Stimulated activated CD4-positive, alpha-beta T cell treated with anti-CD3 and anti-CD28 coated beads, Interleukin-12 subunit alpha, Interleukin-12 subunit beta, amount 100 ng/mL, for 4 hours (primary cell): ENCODE data around the gene BTN3A1.
"Not testable (repeated sequence)": the region's sequence is repeated elsewhere in the genome, so short reads cannot be mapped to it uniquely, and the experiment has no call there.

Experiments used
- DNase-seq: peaks from one replicate; pipeline ENCODE4 v3.0.0-alpha.2; 2020

Gene BTN3A1

GRCh38 chr6:26415791-26416190 is 13.7 kb downstream of the BTN3A1 start:
- DNase-seq, result no peak

- DNase-seq, result no peak
These were observed 14.2 kb downstream of the BTN3A1 start for GRCh38 chr6:26416288-26416687.

DNA sequence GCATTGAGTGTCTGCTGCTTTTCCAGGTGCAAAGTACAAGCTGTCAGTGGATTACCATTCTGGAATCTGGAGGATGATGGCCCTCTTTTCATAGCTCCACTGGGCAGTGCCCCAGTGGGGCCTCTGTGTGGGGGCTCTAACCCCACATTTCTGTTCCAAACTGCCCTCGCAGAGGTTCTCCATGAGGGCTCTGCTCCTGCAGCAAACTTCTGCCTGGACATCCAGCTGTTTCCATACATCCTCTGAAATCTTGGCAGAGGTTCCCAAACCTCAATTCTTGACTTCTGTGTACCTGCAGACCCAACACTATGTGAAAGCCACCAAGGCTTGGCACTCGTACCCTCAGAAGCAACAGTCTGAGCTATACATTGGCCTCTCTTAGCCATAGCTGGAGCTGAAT is 16.0 kb downstream of the BTN3A1 start:
- DNase-seq, result not testable (repeated sequence)

GRCh38 chr6:26418795-26419194 is 16.7 kb downstream of the BTN3A1 start:
- DNase-seq, result not testable (repeated sequence)

DNA sequence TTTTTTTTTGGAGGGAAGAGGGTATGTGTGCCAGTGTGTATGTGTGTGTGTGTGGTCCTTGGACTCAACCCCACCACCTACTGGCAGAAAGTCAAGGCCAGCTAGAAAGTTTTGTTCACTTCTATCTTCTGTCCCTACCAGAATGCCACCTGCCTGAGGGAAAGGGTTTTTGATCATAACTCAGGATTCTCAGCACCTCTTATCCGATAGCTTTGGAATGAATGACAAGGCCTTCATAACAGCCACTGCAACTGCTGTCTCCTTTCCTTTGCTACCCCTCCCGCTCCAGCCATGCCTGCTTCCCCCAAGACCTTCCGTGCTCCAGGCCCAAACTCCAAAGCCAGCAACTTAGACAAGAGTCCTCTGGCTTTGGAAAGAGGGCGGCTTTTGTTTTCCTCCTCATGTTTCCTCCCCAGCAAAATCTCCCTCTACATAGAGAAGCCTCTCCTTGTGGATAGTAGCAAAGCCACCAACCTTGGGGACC is 18.7 kb downstream of the BTN3A1 start:
- DNase-seq, result peak; percentile 12

DNA sequence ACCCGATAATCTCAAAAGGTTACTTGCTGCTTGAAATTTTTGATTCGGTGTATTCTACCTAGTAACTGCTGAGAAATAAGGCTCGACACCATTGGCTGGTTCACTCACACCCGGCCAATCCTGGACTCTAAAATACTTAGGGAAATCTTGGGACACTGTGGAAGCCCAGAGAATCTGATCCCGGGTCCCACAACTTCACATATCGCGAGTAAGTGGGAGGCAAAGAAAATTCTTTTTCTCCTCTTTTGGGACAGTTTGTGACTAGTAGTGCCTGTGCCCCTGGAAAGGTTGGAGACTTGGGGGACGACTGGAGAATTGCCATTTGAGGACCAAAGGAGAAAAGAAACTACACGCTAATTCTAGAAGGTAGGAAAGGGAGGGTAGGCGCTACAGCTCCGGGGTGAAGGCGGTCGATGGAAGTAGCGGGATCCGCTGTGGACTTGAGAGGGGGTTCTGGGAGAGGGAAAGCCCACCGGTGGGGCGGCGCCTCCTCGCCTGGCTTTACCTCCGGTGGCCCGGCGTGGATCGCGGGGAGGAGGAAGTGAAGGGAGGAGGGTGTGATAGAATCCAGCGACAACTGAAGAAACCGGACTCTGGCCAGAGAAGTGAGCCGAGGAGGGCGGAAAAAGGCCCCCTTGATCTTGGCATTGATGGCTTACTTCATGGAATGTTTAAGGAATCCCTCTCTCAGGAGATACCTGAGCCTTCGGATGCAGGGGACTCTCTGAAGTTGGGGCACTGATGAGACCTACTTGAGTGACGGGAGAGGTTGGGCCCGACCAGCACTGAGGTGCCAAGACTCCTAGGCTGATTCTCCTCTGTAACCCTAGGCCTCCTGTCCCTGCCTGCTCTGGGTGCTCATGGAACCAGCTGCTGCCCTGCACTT is 19.4 kb downstream of the BTN3A1 start:
- DNase-seq, result peak; percentile 22

GRCh38 chr6:26422329-26422728 is 20.3 kb downstream of the BTN3A1 start:
- DNase-seq, result no peak

DNA sequence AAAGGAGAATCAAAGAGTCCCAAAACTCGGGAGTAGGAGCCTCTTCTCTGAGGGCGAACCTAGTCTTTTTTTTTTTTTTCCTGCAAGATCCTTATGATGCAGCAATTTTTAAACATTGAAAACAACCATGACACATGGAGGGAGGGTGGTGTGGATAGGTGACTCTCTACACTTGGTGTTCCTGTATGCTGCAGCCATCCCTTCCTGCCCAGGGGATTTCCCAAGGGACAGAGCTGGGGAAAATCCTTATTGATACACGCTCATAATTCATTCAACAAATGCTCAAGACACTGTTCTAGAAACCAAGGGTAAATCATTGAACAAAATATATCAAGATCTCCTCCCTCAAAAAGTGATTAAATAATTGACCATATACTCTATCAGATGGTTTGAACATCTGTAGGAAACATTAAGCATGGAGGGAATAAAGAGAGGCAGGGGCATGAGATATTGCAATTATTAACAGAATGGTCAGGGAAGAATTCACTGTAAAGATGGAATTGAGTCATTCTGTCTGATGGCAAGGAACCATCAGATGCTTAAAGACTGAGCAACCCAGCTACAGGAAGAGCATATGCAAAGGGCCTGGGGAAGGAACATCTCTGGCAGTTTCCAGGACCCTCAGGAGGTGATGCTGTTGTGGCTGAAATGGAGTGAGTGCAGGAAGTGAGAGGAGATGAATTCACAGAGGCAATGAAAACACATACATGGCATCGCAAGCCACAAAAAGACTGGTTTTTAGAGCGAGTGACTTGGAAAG is 24.8 kb downstream of the BTN3A1 start:
- DNase-seq, result no peak

- no peak for DNase-seq
These were observed 25.4 kb downstream of the BTN3A1 start for GRCh38 chr6:26427451-26427809.

- DNase-seq, result no peak
These were observed 26.1 kb downstream of the BTN3A1 start for GRCh38 chr6:26428206-26428605.

- no peak for DNase-seq
These were observed 28.7 kb downstream of the BTN3A1 start for GRCh38 chr6:26430787-26431186.

DNA sequence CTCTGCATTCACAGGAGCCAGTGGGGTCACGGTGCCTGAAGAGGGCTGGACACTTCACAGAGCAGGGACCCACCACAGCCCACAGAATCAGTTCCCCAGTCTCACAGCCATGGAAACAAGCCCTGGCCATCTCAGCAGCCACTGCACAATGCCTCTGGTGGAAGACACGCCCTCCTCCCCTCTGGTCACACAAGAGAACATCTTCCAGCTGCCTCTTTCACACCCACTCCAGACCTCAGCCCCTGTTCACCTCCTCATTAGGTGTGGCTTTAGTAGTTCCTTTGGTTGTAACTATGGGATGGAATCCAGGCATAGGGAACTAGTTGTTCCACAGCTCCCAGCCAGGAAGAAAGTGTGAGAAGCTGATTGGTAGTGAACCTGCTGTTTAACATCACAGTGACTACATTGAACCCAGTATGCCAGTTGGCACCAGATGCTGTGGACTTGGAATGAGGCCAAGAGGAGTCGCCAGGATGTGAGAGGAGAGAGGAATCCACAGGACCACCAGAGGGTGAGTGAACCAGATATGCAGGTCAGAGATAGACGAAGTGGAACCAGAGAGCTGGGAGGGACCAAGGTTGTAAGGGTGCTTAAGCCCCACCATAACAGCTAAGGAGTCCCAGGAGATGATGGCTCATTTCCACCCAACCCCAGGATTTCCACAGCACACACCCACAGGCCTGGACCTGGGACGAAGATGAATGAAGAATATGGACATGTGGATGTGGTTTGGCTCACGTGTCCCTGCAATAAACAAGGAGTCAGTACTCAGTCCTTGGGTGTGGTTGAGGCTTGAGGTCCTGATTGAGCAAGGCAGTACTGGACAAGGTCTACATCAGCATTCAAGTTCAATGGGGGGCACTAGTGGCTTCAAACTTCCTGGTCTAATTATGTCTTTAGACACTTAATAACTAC is 29.4 kb downstream of the BTN3A1 start:
- no peak for DNase-seq

DNA sequence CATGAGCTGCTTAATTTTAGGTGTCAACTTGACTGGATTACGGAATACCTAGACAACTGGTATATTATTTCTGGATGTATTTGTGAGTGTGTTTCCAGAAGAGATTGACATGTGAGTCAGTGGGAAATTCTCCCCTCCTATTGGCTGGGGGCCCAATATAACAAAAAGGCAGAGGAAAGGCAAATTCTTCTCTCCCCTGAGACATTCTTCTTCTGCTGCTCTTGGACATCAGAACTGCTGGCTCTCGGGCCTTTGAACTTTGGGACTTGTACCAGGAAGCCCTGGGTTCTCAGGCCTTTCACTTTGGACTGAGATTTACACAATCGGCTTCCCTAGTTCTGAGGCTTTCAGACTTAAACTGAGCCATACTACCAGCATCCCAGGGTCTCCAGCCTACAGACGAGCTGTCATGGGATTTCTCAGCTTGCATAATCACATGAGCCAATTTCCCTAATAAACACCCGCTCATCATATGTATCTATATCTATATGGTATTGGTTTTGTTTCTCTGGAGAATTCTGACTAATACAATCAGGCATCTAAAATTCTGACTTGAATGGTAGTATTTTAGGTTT is 30.6 kb downstream of the BTN3A1 start:
- DNase-seq, result no peak

GRCh38 chr6:26433680-26434079 is 31.6 kb downstream of the BTN3A1 start:
- not testable (repeated sequence) for DNase-seq

DNA sequence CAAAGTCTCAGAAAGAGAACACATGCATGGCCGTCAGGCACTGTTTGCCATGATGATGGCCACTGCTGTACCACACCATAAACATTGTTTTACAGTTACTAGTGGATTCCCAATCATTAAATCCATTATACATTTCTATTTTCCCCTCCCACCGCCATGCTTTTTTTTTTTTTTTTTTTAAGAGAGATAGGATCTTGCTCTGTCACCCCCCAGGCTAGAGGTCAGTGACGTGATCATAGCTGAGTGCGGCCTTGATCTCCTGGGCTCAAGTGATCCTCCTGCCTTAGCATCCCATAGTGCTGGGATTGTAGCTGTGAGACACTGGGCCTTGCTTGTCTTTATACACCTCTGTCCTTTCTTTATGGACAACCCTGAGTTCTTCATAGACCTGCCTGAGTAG is 33.9 kb downstream of the BTN3A1 start:
- no peak for DNase-seq

DNA sequence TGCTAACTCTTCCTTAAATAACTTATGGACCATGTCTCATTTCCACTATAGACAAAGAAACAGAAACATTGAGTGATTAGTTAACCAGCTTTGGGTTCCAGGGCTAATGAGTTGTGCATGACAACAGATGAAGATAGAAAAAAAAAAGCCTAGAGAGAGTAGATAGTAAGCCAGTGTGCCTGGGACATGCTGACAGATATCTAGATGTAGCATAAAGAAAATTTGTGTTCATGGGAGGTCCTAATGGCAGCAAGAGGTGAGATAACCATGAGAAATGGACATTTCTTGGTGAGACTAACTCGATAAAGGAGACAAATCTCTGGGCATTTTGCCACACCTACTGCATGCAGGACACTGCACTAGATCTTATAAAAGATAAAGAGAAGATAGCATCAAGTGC is 35.5 kb downstream of the BTN3A1 start:
- no peak for DNase-seq

- no peak for DNase-seq
These were observed 35.9 kb downstream of the BTN3A1 start for GRCh38 chr6:26438000-26438399.

GRCh38 chr6:26439151-26440125 is 37.4 kb downstream of the BTN3A1 start:
- DNase-seq, result no peak

GRCh38 chr6:26440977-26441358 is 38.9 kb downstream of the BTN3A1 start:
- no peak for DNase-seq

DNA sequence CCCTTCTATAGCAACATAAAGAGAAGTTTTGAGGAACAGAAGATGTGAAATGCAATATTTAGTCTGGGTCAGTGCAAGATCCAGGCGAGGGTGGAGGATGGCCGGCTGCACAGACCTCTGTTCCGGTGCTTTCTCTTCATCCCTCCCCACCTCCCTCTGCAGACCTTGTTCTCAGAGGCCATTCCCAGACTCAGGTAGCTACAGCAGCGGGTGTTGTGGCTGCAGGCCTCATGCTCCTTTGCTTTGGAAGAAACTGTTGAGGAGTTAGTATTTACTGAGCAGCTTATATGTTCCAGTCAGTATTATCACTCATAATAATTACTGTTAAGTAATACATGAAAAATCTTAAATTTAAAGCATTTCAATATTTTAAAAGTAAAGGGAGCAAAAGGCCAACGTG is 39.9 kb downstream of the BTN3A1 start:
- DNase-seq, result no peak

DNA sequence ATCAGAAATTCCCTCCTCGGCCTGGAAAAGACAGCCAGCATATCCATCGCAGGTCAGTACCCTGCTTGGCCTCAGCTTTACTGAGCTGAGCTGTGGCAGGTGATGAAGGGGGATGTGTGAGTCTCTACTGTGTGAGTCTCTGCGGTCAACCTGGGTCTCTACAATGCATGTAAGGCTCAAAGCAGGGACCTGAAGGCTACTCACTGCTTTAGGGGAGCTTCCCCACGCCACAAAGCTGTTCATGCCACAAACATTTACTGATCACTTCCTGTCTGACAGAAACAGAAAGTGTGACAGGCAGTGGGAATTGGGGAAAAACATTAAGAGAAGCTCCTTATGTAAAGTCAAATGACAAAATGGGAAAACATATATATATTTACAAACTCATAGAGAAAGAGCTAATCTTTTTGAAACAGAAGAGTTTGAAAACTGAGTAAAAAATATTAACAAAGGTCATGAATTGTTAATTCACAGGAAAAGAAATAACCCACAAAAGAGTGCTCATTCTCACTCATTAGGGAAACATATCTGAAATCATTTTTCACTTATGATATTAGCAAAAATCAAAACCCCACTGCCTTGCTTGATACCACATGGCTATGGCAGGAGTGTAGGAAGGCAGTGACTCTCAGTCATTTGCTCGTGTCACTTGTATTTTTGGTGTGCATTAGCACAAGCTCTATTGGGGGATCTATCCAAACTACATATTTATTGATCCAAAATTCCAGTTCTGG is 44.0 kb downstream of the BTN3A1 start:
- no peak for DNase-seq
